Raji (cell line): ENCODE results near the gene TNIK.

Experiments
- POLR2A ChIP-seq: IDR thresholded peaks from 2 replicates; pipeline ENCODE4 v1.6.1; 2011; ENCODE audit warnings: low read depth, low read length, control low read depth; ENCODE audit not compliant: insufficient read depth

The TNIK gene

GRCh38 chr3:171122240-171122639 lies 338.0 kb downstream of the TNIK start:
- TF ChIP-seq POLR2A: no peak

GRCh38 chr3:171121801-171122200 lies 338.4 kb downstream of the TNIK start:
- TF ChIP-seq POLR2A: no peak

- TF ChIP-seq POLR2A: no peak
These were observed 343.3 kb downstream of the TNIK start for GRCh38 chr3:171116824-171117395.

GRCh38 chr3:171116365-171116764 lies 343.8 kb downstream of the TNIK start:
- no peak for TF ChIP-seq POLR2A

- no peak for TF ChIP-seq POLR2A
These were observed 344.5 kb downstream of the TNIK start for GRCh38 chr3:171115667-171116066.

- no peak for TF ChIP-seq POLR2A
These were observed 346.5 kb downstream of the TNIK start for GRCh38 chr3:171113716-171114115.

- no peak for TF ChIP-seq POLR2A
These were observed 349.5 kb downstream of the TNIK start for GRCh38 chr3:171110715-171111114.

GRCh38 chr3:171108066-171108465 lies 352.1 kb downstream of the TNIK start:
- no peak for TF ChIP-seq POLR2A

GRCh38 chr3:171103185-171103584 lies 357.0 kb downstream of the TNIK start:
- TF ChIP-seq POLR2A: no peak

GRCh38 chr3:171101982-171102641 lies 358.1 kb downstream of the TNIK start:
- no peak for TF ChIP-seq POLR2A

GRCh38 chr3:171099911-171100310 lies 360.3 kb downstream of the TNIK start:
- TF ChIP-seq POLR2A: no peak

- no peak for TF ChIP-seq POLR2A
These were observed 365.1 kb downstream of the TNIK start for GRCh38 chr3:171095063-171095462.

GRCh38 chr3:171094411-171094810 lies 365.8 kb downstream of the TNIK start:
- no peak for TF ChIP-seq POLR2A

GRCh38 chr3:171093462-171093861 lies 366.7 kb downstream of the TNIK start:
- no peak for TF ChIP-seq POLR2A

GRCh38 chr3:171092467-171092911 lies 367.7 kb downstream of the TNIK start:
- no peak for TF ChIP-seq POLR2A

GRCh38 chr3:171090321-171090720 lies 369.9 kb downstream of the TNIK start:
- TF ChIP-seq POLR2A: no peak

- no peak for TF ChIP-seq POLR2A
These were observed 371.0 kb downstream of the TNIK start for GRCh38 chr3:171088964-171089754.

- TF ChIP-seq POLR2A: no peak
These were observed 371.7 kb downstream of the TNIK start for GRCh38 chr3:171088496-171088895.
